LNCaP clone FGC (cell line): ENCODE measurements around the gene ACOT11.
A peak's percentile ranks its signal among the peaks of the same experiment; 100 is the strongest.

Experiments used
- DNase-seq: peaks from one replicate; pipeline ENCODE4 v3.0.0-alpha.2; 2011; ENCODE audit warnings: low read depth
- H3K4me3 ChIP-seq: 2 replicates; pipeline ENCODE4 v1.5.1; 2011; ENCODE audit warnings: mild to moderate bottlenecking, low read depth, low read length, control low read depth
- CTCF ChIP-seq: IDR thresholded peaks from 2 replicates; pipeline ENCODE4 v1.5.1; 2012; ENCODE audit warnings: mild to moderate bottlenecking; ENCODE audit not compliant: control insufficient read depth, insufficient read depth; ENCODE audit errors: extremely low read depth

Gene ACOT11

GRCh38 chr1:54547601-54548388 is at the start of gene ACOT11:
Gene ACOT11, plus strand, starts transcription at chr1:54548228. Its CDS starts 82 bp downstream, at chr1:54548310.
- H3K4me3 ChIP-seq = no peak within 1 kb of the TSS
- no peak for DNase-seq

GRCh38 chr1:54498383-54499096 is 49.5 kb upstream of the ACOT11 start:
- no peak overlapping the region for H3K4me3 ChIP-seq
- no peak for TF ChIP-seq CTCF
- DNase-seq = no peak

More at GRCh38 chr1:54547601-54548388, at the start of gene ACOT11:
- TF ChIP-seq CTCF = 0 out of 2 replicates have a peak, but pooled peaks have one; percentile 12

GRCh38 chr1:54499097-54499359 is 49.0 kb upstream of the ACOT11 start:
- TF ChIP-seq CTCF = no peak
- no peak for DNase-seq
- no peak overlapping the region for H3K4me3 ChIP-seq

- no peak overlapping the region for H3K4me3 ChIP-seq
- DNase-seq = no peak
- TF ChIP-seq CTCF = 0 out of 2 replicates have a peak, but pooled peaks have one; percentile 10
These were observed 48.5 kb upstream of the ACOT11 start for GRCh38 chr1:54499360-54500106.

- no peak overlapping the region for H3K4me3 ChIP-seq
- DNase-seq = no peak
- TF ChIP-seq CTCF = no peak
These were observed 48.0 kb upstream of the ACOT11 start for GRCh38 chr1:54500107-54500431.

GRCh38 chr1:54501849-54502248 is 46.2 kb upstream of the ACOT11 start:
- no peak for DNase-seq
- no peak for TF ChIP-seq CTCF
- no peak overlapping the region for H3K4me3 ChIP-seq
